Activated CD8-positive, alpha-beta memory T cell treated with anti-CD3 and anti-CD28 coated beads for 24 hours (primary cell): ENCODE results near the gene HMX1.

Experiments used
- DNase-seq: peaks from one replicate; pipeline ENCODE4 v3.0.0-alpha.2; 2020

The HMX1 gene

DNA sequence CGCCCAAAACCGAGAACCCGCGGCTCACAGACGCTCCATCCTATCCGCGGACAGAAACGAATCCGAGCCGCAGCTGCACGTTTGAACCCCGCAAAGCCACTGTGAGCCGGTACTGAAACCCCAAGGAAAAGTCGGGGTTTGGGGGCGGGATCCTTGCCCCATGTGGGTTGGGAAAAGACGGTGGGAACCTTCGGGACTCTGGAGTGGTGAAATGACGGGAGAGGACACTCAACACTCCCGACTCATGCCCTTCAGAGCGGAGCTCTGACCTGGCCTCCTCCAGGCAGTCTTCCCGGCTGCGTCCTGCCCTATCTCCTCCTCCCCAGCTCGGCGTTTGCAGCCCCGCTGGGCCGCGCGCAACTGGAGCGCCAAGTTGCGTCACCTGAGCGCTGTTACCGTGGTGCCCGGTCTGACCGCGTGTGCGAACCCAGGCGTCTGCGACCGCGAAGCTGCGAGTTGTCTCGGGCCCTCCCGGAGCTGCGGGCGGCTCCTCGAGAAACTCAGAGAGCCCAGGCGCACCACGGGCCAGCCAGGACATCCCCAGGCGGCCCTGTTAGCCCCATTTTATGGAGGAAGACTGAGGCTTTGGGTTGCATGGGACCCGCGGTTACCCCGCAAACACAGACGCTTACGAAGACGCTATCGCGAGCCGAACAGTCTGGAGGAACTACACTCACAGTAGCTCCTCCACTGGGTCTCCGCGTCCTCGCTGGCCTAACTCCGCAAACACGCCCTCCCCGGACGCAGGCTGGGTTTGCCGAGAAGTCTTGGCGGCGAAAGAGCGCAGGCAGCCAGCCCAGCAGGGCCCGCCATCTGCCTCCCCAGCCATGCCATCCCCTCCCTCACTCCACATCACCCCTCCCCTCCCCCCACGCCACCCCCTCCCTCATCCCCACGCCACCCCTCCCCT, 20.3 kb upstream of the HMX1 start:
- no peak for DNase-seq

DNA sequence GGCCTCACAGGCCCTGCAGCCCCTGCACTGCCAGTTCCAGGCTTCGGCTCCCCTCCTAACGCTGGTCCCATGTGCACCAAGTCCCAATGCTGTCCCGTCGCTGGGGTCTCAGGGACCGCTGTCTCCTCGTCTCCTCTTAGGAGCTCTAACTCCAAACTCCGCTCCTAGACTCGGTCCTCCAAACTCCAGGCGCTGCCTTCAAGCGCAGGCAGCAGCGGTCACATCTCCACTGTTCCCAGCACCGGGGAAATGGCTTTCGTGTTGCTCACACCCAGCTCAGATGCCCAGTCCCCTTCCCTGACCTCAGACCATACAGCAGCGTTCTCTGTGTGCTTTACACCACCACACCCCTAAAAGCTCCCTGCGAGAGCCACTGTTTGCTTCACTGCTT, 19.6 kb upstream of the HMX1 start:
- no peak for DNase-seq

DNA sequence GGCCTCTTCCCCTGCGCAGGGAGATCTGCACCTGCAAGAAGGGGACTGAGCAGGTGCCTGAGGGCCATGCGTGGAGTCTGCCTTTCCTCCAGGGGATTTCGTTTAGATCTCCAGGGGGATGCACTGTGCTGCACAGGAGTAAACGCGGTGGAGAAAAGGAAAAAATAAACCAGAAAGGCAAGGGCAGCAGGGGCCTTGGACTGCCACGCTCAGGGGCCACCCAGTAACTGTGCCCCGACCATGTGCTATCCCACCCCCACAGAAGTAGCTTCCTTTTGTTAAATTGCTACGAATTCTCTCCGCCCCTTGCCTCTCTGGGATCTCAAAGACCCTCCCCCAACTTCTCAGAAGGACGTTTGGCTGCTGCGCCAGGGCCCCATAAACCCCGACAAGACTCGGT, 17.2 kb upstream of the HMX1 start:
- no peak for DNase-seq

DNA sequence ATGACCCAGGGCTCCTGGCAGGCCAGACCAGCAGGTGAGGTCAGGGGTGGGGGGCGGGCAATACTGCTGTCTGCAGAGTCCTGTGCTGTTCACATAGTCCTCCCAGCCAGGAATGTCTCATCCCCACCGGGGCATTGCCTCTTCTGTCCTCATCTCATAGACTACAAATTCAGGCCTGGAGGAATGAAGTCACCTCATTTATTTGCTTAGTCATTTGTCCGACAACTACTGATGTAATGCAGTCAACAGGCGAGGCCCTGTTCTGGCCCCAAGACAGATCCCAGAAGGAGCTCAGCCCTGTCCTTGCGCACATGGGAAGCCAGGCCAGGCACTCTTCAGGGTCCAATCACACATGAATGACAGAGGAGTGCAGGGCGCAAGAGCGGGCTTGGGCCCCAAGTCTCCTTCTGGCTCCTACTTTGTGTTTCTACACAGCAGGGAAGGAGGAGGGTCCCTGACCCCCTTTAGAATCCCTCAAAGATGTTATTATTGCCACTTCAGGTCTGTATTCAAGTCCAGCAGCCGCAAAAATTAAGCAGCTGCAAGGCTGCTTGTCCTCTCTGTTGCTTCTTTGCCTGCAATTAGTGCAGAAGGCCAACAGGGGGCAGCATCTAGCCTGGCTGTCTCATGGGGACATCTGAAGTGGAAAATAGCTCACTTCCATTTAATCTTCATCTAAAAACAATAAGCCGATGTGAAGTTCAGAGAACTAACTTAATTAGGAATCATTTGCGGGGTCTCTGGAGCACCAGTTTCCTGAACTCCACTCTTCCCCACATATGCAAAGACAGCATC, 15.2 kb upstream of the HMX1 start:
- no peak for DNase-seq

DNA sequence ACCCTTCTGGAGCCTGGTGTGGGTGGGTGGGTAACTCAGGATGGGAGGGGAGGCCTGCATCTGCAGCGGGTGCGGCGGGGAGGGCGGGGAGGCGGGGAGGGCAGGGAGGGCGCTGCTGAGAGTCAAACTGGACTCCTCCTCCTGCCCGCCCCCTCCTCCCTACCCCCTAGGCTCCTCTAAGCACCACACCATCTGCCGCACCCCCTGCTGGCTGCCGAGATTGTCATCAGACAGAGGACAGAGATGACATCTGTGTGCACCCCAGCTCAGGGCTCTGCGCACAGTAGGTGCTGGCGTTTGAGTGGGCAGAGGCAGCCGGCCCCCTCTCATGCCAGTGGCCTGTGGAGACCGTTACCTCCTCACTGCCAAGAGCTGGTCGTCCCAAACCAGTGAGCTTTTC, 10.6 kb upstream of the HMX1 start:
- DNase-seq = no peak

DNA sequence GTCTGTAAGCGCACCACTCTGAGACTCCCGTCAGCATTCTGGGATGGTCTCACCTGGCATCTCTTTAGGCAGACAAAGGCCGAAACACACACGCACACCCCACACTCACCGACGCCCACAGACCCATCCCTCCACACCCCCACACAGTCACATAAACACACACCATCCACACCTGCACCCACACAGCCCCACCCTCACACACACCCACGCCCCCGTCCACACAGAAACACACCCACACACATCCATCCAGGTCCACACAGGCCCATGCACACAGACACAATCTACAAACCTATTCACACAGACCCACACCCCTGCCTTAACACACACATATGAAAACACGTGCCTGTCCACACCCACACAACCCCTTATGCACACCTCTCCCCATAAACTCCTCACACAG, 9.2 kb upstream of the HMX1 start:
- DNase-seq = no peak

DNA sequence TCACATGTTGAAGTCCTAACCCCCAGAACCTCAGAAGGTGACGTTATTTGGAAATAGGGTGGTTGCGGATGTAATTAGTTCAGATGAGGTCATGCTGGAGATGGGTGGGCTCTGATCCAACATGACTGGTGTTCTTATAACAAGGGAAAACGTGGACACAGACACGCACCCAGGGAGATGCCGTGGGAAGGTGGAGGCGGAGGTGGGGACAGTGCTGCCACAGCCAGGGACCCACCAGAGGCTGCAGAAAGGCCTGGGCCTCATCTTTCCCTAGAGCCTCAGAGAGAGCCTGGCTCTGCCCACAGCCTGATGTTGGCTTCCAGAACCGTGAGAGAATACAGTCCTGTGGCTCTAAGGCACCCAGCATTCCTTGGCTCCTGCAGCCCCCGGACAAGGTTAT, 7.9 kb upstream of the HMX1 start:
- DNase-seq = no peak

DNA sequence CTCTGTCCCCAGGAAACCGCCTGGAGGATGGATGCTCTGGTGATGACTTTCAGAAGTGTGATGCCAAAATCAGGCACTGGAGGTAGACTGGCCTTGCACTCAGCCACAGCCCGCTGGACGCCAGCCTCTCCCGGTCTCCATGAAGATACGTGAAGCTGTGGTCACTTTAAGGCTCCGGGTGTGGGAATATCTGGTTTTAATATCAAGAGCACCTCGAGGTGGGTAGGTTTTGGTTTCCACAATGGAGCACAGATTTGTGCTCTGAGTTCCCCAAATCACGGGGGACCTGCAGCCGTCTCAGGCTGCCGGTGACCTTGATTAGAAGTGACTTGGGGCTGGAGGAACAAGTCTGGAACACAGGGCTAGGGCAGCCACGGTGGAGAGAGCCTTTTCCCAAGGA, 6.8 kb upstream of the HMX1 start:
- DNase-seq = no peak

DNA sequence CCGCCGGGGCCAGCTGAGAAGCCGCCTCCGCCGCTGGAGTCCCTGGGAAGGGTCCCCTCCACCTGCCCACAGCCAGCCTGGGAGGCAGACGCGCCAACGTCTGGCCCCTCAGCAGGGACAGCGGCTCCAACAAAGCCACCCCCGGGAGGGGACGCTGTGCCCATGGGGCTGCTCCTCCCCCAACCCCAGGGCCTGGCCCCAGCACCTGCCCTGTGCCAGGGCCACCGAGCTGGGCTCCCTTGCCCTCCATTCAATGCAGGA, 6.1 kb upstream of the HMX1 start:
- no peak for DNase-seq

DNA sequence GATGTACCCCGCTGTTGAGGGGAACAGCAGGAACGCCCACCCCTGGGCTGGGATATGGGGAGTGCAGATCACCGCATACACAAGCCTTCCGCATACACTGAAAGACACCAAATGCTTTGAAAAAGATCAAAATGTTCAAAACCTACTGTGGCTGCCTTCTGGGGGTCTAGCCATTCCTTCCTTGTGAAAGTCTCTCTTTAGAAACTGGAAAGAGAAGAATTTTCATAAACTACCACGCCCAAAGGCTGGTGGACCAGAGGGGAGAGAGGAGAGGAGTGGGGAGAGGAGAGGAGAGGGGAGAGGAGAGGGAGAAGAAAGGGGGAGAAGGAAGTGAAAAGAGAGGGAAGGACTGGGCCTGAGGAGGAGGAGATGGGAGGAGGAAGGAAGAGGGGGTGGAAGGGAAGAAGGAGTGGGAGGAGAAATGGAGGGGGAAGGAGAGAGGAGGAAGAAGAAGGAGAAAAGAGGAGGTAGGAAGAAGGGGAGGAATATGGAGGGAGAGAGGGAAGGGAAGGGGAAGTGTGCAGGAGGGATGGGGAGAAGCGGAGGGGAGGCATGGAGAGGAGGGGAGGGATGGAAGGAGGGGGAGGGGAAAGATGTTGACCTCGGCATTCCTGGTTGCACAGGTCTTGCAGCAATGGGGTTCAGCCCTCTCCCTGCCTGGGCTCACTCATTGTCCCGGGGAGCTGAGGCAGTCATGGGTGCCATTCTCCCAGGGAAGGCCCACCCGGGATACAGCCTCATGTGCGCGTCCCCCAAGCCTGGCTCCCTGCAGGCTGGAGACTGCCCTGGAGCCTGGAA, 5.5 kb upstream of the HMX1 start:
- DNase-seq = no peak

DNA sequence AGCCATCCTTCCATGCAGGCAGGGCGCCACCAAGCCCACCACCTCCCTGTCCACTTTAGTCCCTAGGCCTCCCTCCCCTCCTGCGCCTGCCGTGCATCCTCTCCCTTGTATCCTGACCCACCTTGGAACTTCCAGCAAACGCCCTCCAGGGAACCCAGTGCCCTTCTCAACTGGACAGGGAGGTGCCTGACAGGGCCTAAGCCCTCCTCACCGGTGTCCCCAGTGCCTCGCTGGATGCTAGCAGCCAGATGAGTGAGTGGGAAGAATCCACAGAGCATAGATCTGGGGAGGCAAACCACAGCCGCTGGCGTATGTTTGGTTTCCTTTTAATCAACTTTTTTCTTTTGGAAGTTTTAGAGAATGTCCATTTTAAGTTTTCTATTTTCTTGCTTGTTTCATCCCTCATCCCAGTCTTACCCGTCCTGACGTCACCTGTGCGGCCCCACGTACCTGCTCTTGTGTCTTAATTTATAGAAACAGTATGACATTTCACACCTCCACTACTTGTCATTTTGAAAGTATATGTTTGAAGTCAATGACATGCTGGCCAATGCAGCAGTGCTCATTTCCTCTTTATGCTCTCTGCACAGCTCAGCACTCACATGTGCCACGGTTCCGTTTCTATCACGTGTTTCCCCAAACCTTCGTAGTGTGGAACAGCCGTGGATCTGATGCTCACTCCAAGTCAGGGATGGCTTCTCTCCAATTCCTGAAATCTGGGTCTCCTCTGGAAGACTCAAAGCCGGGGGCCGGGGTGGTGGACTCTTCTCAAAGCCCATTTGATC, 3.4 kb upstream of the HMX1 start:
- DNase-seq = no peak

DNA sequence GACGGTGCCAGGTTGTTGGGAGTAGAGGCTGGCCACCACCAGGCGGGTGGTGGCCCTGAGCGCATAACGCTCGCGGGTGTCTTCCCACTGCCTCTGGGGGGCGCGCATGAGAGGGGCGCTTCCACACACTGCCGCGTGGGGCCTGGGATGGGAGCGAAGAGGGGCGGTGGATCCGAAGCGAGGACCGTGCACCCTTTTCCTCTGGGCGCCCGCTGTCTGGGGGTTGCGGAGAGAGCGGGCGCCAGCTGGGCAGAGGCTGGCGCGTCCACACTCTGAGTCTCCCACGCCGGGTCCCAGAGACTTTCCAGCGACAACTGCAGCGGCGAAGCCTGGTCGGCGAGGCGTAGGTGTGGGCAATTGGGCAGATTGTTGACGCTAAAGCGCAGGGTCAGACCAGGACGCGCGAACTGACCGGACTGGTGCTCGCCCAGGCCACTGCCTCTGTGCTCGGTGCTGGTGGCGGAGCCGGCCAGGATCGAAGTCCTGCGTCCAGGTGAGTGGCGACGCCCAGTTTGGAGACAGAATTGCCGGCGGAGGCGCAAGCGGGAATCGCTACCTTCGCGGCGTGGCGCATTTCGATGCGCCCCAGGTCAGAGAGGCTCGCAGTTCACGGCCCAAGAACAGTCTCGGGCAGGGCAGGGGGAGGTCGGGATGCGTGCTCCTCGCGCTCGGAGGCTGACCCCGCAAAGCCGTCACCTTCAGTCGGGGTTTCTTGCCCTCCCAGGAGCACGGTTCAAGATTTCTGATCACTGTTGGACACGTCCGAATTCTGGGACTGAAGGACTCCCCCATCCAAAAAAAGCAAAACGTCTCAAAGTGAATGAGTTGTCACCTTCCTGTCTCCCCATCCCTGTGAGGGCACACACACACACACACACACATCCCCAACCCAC, 2.6 kb upstream of the HMX1 start:
- DNase-seq = no peak

DNA sequence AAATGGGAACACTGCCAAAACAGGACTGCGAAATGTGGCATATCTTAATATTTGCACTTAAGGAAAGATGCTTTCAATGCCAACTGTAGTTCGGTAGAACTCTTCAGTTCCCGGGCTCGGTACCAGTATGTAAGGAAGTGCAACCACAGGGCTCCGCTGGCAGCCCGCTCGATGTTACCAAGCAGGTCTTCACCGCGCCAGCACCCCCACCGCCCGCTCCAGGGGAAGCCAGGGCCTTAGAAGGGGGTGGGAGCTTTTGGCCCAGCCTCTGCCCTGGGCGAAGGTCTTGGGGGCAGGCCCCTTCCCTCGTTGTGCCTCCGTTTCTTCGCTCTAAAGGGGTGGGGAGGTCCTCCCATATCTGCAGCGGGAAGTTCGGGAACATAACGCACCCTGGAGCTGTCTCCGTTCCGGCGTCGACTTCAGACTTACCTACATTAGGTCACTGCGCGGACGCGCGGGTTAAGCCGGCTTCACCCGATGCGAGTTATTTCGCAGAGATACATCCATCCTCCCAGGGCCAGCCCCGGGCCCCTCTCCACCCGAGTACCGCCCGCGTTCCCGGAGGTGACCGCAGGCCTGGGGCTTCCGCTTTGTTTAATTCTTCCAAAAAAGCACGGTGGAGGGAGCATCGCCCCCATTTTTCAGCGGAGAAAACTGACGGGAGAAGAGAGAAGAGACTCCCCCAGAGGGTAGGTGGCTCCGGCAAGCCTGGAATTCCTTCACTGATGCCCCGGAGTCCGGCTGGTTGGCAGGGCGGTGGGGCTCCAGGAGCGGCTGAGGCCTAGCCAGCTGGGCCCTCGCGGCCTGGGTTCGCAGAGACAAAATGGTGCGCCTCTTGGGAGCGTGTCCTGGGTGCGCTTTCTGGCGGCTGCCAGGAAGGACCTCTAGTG, 1.0 kb upstream of the HMX1 start:
- no peak for DNase-seq

DNA sequence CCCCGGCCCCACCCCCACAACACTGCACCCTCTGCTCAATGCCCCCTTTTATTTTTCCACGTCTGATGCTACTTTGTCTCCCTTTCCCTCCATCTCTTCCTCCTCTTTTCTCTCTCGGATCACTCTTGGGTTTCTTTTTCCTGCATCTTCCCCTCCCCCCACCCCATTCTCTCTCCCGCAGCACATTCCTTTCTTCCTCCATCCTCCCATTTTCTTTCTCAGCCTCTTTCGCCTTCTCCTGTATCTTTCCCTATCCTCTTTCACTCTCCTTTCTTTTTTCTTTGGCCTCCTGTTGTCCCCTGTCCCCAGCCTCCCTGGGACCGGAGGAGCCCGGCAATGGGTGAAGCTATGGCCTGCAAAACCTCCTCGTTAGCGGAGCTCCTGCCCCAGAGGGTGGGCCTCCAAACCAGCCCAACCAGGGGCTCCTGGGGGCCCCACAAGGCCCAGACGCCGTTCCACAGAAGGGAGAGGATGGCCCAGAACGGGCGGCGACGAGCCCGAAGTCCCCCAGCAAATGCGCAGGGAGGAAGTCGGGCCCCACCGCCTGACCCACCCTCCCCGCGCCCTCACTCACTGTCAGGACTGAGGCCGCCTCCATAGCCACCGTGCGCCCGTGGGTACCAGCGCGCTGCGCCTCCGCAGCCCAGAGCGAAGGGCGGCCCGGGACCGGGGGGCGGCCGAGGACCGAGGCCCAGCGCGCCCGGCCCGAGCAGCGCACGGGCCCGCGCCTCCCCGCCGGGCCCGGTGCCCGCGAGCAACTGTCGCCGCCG, 807 bp downstream of the HMX1 start:
- no peak for DNase-seq

DNA sequence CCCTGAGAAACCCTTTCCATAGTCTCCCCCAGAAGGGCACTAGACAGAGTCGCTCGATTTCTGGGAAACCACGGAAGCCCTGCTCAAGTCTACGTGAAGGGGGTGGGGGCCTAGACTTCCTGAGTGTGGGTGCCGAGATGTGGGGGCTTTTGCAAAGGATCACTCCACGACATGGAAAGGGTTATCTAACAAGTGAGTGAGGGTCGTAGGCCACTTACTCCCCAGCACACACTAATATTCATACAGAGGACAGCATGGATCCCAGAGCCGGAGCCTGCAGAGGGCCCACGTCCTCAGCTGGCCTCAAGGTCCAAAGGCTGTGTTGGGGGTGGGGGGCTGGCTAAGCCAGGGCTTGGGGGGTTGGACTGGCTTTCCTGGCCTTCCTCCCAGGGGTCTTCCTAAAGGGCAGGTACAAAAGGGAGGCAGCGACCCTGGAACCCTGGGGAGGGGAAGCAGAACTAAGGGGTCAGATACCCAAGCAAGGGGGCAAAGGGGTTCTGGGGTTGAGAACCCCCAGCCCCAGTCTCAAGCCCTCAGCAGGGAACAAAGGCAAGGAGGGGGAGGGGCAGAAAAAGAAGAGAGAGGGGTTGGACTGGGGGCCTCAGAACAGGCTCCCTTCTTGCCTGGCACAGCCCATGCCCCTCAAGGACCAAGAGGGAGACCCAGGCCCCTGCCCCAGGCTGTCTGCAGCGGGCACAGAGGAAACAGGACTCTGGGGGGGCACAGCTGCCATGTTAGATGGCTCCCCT, 1.6 kb downstream of the HMX1 start:
- DNase-seq = no peak

DNA sequence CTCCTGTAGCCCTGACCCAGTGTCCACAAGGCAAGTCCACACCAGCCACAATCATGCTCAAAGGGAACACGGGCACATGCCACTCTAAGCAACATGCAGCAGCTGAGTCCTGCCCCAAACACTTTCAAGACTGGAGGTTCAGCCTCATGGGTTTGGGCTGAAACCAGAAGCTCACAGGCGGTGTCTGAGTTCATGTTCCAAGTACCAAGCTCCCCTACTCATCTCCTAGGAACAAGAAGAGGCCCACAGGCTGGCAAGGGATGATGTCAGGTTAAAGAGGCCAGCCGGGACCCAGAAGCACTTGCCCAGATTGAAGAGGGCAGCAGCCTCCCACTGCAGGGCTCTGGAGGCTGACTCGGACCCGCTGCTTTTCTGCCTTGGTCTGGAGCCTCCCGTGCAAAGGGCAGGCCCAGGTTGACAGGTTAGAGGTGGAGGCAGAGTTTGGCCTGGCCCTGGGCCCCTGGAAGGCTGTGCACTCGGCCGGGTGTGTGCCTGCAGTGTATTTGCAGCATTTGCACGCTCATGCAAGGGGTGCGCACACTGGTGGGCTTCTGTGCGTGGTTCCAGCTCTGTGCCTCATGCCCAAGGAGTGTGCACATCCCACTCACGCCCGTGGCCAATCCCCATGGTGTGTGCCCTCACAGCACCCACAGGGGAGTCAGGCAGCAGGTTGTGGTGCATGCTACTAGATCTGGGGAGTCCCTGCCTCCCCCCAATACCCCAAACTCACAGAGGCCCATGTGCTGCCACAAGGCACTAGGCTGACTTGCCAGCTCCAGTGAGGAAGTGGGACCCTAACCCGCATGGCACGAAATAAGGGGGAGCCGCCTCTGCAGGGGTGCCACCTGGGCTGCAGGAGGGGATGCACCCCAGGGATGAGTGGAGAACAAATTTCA, 2.4 kb downstream of the HMX1 start:
- DNase-seq = no peak

DNA sequence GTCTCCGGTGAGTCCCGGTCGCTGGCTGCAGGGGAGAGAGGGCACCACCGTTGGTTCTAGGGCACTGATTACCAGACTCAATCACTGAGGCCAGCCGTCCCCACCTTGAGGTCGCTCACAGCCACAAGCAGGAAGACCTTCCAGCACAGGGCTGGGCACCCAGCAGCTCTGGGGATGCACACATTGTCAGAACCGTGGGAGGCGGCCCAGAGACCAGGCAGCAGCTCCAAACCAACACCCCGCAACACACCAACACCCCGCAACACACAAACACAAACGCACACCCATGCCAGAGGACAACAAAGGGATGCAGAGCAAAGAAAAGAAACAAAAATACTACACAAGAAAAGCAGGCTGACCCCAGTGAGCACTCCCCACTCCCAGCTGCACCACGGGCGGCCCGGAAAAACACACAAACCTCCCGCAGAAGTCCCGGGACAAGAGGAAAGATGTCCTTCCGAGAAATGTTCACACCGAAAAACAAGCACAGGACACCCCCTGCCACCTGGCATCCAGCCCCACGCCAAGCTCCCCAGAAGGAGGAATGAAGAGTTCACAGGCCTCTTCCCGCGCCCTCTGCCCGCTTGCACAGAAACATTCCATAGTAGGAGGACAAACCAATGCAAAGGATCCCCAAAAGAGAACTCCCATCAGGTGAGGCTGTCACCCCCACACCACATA, 3.2 kb downstream of the HMX1 start:
- no peak for DNase-seq
